ENCODE measurements around the gene FDXACB1. TPM values are rescaled to one million over a fixed set of nuclear protein-coding genes. Genes with fewer than 3 reads are reported as not detected.

FDXACB1 gene
- total RNA-seq, 1 experiment from 2014 or later = 2.8 TPM

DNA sequence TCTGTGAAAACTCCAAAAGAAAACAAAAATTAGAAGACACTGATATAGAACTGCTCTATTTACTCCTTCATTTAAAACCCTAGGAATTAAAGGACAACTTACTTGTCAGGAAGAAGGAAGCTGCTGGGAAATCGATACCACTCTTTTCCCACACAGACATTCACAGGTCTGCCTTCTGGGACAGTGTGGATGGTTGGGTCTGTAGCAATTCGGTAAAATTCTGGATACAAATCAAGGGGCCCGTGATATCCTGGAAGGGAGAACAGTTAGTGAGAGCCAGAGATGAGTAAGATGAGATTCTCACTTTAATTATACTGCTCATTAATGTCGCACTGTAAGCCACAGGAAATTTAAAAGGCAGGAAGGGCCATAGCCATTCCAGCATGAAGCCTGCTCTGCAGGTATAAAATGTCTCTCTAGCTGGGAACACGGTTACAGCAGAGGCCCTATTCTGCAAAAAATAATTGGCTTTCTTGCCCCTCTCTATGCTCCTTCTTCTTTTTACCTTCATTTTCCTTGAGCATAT is 41.5 kb downstream of the FDXACB1 start:
- H3K4me1 ChIP-seq (ENCODE audit: insufficient read depth, low read length) = no peaks in the 10 kb centered on the region; the same call in 1 of the 2 replicates
- H3K23ac ChIP-seq (ENCODE audit: insufficient read length, low read depth, low read length) = no peak overlapping the region
- H3K9me3 ChIP-seq (ENCODE audit: control insufficient read depth, low read depth, low read length) = no peaks in the 10 kb centered on the region
- H3K4me1 Mint-ChIP-seq = peaks cover 17 to 19% of the 10 kb centered on the region in 2 experiments
- H3T11ph ChIP-seq (ENCODE audit: low read length) = no peak overlapping the region
- no peaks in the 10 kb centered on the region for H3K79me2 ChIP-seq (ENCODE audit: insufficient read depth, low read length)
- H4K20me1 ChIP-seq (ENCODE audit: control insufficient read depth, insufficient read depth, insufficient read length) = no peaks in the 10 kb centered on the region
- H2AK5ac ChIP-seq (ENCODE audit: insufficient read length, low read length) = no peak overlapping the region
- H3K56ac ChIP-seq (ENCODE audit: insufficient read length, low read depth, low read length) = no peak overlapping the region
- no peak overlapping the region for H2AFZ ChIP-seq (ENCODE audit: low read length)
- H3K14ac ChIP-seq (ENCODE audit: insufficient read depth, low read length) = no peak overlapping the region
- no peaks in the 10 kb centered on the region for H3K23me2 ChIP-seq (ENCODE audit: insufficient read length, low read depth, low read length, poor library complexity, severe bottlenecking)
- no peak overlapping the region for H3K27ac ChIP-seq (ENCODE audit: insufficient read length, low read depth, low read length)
- H3K36me3 Mint-ChIP-seq (ENCODE audit: insufficient read depth in 1 of 3, low read depth in 3 of 3) = peaks cover 0 to 15% (median 4%) of the 10 kb centered on the region in 3 experiments; a peak in 3 of 7 replicates
- no peaks in the 10 kb centered on the region for H3K27me3 Mint-ChIP-seq (ENCODE audit: low read depth)
- no CpG with 5 or more reads among the region's 5 CpGs for WGBS (ENCODE audit: extremely low coverage, insufficient read length, low lambda C conversion rate)
- H3K9me3 Mint-ChIP-seq = no peaks in the 10 kb centered on the region
- H4K5ac ChIP-seq (ENCODE audit: insufficient read length, low read depth, low read length) = no peak overlapping the region
- H4K91ac ChIP-seq (ENCODE audit: insufficient read length, low read depth, low read length) = no peak overlapping the region
- H4K8ac ChIP-seq (replicated peaks; ENCODE audit: insufficient read length, low read depth, low read length) = no peak overlapping the region
- DNase-seq = no peak
- no peak overlapping the region for H2BK15ac ChIP-seq (ENCODE audit: low read depth, low read length)
- no peak overlapping the region for H3K4me2 ChIP-seq (ENCODE audit: insufficient read depth, insufficient read length, low read length)
- TF ChIP-seq, protein P1, sequence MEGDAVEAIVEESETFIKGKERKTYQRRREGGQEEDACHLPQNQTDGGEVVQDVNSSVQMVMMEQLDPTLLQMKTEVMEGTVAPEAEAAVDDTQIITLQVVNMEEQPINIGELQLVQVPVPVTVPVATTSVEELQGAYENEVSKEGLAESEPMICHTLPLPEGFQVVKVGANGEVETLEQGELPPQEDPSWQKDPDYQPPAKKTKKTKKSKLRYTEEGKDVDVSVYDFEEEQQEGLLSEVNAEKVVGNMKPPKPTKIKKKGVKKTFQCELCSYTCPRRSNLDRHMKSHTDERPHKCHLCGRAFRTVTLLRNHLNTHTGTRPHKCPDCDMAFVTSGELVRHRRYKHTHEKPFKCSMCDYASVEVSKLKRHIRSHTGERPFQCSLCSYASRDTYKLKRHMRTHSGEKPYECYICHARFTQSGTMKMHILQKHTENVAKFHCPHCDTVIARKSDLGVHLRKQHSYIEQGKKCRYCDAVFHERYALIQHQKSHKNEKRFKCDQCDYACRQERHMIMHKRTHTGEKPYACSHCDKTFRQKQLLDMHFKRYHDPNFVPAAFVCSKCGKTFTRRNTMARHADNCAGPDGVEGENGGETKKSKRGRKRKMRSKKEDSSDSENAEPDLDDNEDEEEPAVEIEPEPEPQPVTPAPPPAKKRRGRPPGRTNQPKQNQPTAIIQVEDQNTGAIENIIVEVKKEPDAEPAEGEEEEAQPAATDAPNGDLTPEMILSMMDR (conservative IDR thresholded peaks at IDR 0.05) = no peak
- H3K79me1 ChIP-seq (ENCODE audit: insufficient read depth, low read depth, low read length, poor library complexity, severe bottlenecking) = no peaks in the 10 kb centered on the region
- H2BK5ac ChIP-seq (ENCODE audit: insufficient read length, low read length) = no peak overlapping the region
- no peak overlapping the region for H3K4me3 Mint-ChIP-seq
- H3K4ac ChIP-seq (ENCODE audit: low read depth, low read length) = no peak overlapping the region
- H2BK20ac ChIP-seq (ENCODE audit: low read depth, low read length, poor library complexity, severe bottlenecking) = no peak overlapping the region
- H3K27me3 ChIP-seq (ENCODE audit: insufficient read depth, low read length) = no peaks in the 10 kb centered on the region
- H3K9ac ChIP-seq (ENCODE audit: extremely low read depth, insufficient read length, low read length) = no peak overlapping the region
- no peak overlapping the region for H2BK12ac ChIP-seq (ENCODE audit: insufficient read length, low read depth, low read length)
- no peak overlapping the region for H2BK120ac ChIP-seq (ENCODE audit: low read depth, low read length, poor library complexity, severe bottlenecking)
- H3K18ac ChIP-seq (ENCODE audit: insufficient read length, low read depth, low read length) = no peak overlapping the region
- H3K27ac Mint-ChIP-seq = peak overlapping the region in 1 of 3 experiments; percentile 80; a peak in 2 of 7 replicates
